ENCODE results near the gene ZNF783. TPM values are rescaled to one million over a fixed set of nuclear protein-coding genes. Genes with fewer than 3 reads are reported as not detected.

The ZNF783 gene
- total RNA-seq, 1 donor from 2014 or later = 4.3 TPM

- ATAC-seq = no peak
Observed at GRCh38 chr7:149292462-149292823, 30.4 kb downstream of the ZNF783 start.

DNA sequence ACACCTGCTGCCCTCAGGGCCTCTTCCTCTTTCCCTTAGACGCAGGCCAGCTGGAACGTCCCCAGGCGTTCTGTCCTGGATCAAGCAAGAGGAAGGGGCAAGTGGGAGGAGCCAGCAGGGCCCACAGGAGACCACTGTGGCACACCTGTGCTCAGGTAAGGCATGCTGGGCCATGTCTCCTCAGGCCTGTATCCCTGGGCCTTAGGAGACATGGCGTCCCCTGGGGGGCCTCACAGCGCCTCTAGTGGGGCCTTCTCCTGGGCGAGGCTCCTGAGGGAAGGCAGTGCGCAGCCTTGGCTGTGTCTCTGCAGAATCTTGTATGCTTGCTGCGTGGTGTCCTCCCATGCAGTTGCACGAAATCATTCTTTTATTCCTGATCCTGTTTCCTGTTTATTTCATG lies 31.3 kb downstream of the ZNF783 start:
- intact Hi-C loops (cut with DNase I) = no loop called here
- ATAC-seq = no peak
- DNase-seq (ENCODE audit: missing footprints) = peak; percentile 52

More at GRCh38 chr7:149292462-149292823, 30.4 kb downstream of the ZNF783 start:
- intact Hi-C loops (cut with DNase I) = no loop called here
- DNase-seq (ENCODE audit: missing footprints) = peak; percentile 44

DNA sequence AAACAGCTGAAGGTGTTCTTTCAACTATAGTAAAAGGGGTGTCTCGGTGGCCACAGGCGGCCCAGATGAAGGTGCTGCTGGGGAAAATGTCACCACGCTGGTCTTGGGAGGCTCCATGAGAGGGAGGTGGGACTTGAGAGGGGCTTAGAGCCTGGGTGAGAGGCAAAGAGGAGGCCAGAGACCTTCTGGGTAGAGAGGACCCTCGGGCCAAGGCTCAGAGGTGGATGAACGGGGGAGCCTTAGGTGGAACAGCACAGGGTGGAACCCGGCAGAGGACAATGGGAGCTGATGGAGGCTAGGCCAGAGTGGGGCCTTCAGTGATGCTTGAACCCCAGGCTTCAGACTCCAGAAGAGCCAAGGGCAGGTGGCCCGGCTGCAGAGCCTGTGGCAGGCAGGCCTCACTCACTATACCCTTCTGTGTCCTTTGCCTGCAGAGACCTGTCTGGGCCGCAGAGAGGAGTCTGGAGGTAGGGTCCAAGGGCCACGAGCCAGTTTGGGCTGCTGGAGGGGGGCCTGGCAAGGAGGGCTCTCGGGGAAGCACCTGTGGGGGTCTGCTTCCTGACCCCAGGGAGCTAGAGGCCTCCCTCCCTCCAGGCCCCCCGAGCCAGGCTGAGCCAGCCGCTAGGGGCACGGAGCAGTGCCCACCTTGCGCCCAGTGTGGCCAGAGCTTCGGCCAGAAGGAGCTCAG lies 32.1 kb downstream of the ZNF783 start:
- ATAC-seq = no peak
- peak; percentile 64 for DNase-seq (ENCODE audit: missing footprints)
- intact Hi-C loops (cut with DNase I) = no loop called here

DNA sequence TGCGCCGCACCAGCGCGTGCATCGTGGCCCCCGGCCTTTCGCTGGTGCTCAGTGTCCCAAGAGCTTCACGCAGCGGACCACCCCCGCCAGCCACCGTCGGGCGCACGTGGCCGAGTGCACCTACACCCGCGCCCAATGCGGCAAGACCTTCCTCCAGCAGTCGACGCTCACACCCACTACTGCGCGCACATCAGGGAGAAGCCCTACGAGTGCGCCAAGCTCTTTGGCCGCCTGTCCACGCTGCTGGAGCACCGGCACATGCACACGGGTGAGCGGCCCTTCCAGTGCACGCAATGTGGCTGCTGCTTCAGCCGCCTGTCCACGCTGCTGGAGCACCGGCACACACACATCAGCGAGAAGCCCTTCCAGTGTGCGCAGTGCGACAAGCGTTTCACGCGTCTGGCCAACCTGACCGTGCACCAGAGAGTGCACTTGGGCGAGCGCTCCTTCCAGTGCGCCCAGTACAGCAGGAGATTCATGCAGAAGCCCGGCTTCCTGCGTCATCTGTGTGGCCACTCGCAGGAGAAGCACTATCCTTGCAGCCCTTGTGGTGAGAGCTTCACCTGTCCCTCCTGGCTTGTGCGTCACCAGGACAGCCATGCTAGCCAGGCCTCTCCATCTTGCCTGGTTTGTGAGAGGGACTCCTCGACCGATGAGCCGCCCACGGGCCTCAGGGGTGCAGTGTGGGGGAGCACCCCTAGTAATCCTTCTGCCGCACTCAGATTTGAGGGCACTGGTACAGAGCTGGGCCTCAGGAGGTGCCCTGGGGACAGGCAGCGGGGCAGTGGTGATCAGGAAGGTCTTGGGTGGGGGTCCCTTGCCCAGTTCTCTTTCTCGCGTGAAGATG lies 32.9 kb downstream of the ZNF783 start:
- DNase-seq (ENCODE audit: missing footprints) = peak; percentile 58
- intact Hi-C loops (cut with DNase I) = no loop called here
- no peak for ATAC-seq

- intact Hi-C loops (cut with DNase I) = no loop called here
- DNase-seq (ENCODE audit: missing footprints) = no peak
- ATAC-seq = no peak
Observed at GRCh38 chr7:149295481-149295850, 33.5 kb downstream of the ZNF783 start.

GRCh38 chr7:149296368-149296767 lies 34.4 kb downstream of the ZNF783 start:
- DNase-seq (ENCODE audit: missing footprints) (no peak), ATAC-seq (no peak)
- intact Hi-C loops (cut with DNase I) = no loop called here

DNA sequence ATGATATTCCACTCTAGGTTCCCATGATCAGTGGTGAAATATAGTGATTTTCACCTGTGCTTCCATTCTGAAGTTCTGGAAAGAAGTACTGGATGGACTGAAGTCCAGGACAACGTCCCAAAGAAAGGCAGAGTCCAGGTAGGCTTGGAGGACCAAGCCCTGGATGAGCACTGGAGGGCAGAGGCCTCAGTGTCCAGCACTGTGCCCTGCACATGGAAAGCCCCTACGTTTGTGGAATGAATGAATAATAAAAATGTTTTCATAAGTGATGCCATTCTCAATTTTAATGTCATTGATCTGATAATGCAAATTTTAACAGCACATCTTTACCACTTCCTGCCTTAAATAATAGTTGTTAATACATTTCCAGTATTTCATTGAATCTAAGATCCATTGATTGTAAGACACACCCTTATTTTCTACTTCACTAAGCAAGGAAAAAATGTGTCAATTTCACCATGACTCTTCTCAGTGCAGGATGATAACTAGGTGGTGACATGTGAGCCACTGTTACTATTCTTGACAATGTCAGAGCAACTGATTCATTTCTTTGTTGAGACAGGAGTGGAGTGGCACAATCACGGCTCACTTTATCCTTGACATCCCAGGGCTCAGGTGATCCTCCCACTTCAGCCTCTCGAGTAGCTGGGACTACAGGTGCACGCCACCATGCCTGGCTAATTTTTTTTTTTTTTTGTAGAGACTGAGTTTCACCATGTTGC lies 35.2 kb downstream of the ZNF783 start:
- ATAC-seq = no peak
- intact Hi-C loops (cut with DNase I) = no loop called here
- no peak for DNase-seq (ENCODE audit: missing footprints)

DNA sequence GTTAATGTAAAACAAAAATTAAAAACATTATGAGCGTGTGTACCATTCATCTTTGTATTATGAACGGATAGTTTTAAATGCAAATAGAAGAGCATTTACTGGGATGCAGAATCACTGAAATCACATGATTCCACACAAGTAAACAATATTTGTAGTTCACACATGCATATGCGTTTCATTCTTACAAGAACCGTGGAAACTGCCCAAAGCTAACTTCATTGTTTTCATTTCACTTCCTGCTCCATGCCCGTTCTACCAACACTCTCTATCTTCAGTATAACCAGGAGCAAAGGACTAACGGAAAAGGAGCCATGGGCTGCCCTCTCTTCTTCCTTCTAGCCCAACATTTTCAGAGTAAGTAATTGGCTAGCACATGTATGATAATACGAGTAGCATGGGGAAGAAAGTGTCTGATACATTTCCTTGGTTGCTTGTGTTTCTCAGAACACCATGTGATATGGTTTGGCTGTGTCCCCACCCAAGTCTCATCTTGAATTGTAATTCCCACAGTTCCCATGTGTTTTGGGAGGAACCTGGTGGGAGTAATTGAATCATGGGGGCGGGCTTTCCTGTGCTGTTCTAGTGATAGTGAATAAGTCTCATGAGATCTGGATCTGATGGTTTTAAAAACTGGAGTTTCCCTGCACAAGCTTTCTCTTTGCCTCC lies 38.8 kb downstream of the ZNF783 start:
- ATAC-seq (no peak), DNase-seq (ENCODE audit: missing footprints) (no peak)
- intact Hi-C loops (cut with DNase I) = no loop called here

DNA sequence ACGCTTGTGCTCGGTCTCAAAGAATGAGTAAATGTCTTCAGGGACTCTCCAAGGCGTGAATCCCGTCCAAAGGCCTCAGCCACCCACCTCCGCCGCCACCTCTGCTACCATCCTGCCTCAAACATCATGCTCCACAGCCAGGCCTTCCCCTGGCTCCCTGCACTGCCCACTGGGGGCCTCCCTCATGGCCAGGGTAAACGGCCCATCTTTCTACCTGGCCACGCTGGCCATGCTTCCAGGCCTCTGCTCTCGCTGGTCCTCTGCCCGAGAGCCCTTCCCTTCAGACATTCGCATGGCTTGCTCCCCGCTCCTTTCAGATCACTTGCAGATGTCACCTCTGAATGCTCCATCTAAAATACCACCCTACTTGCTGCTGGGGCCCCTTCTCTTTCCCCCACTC lies 40.2 kb downstream of the ZNF783 start:
- intact Hi-C loops (cut with DNase I) = no loop called here
- ATAC-seq (no peak), DNase-seq (ENCODE audit: missing footprints) (no peak)

GRCh38 chr7:149302865-149303264 lies 40.9 kb downstream of the ZNF783 start:
- intact Hi-C loops (cut with DNase I) = no loop called here
- no peak for ATAC-seq
- DNase-seq (ENCODE audit: missing footprints) = no peak

- no peak for ATAC-seq
- DNase-seq (ENCODE audit: missing footprints) = no peak
Observed at GRCh38 chr7:149304006-149304405, 42.0 kb downstream of the ZNF783 start.

GRCh38 chr7:149306854-149307253 lies 44.9 kb downstream of the ZNF783 start:
- no peak for ATAC-seq
- intact Hi-C loops (cut with DNase I) = no loop called here
- no peak for DNase-seq (ENCODE audit: missing footprints)

More at GRCh38 chr7:149304006-149304405, 42.0 kb downstream of the ZNF783 start:
- intact Hi-C loops (cut with DNase I) = no loop called here

DNA sequence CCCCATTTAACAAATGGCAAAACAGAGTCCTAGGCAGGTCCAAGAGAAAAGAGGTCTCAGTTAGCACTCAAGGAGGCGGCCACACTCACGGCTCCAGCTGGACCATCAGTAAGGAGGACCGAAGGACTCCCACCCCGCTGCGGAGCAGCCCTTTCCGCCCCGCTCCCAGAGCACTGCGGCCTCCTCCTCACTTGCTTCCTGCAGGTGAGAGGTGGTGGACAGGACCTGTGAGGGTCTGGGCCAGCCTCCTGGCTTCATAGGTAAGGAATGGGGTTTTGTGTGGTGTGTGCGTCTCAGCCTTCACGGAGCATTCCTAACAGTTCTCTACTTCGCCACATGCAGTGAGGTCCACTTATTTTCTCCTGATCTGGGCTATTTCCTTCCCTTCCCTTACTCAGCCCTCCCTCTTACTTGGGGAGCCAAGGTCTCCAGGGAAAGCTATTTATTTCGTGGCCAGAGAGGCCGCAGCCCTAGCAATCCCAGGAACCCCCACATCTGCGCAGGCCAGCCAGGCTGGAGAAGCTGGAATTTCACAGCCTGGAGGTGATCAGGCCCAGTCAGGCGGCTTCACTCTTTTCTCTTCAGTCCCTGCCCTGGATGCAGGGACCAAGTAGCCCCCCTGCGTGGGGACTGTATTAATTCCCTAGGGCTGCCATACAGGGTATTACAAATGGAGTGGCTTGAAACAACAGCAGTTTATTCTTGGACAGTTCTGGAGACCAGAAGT lies 45.9 kb downstream of the ZNF783 start:
- DNase-seq (ENCODE audit: missing footprints) (no peak), ATAC-seq (no peak)

DNA sequence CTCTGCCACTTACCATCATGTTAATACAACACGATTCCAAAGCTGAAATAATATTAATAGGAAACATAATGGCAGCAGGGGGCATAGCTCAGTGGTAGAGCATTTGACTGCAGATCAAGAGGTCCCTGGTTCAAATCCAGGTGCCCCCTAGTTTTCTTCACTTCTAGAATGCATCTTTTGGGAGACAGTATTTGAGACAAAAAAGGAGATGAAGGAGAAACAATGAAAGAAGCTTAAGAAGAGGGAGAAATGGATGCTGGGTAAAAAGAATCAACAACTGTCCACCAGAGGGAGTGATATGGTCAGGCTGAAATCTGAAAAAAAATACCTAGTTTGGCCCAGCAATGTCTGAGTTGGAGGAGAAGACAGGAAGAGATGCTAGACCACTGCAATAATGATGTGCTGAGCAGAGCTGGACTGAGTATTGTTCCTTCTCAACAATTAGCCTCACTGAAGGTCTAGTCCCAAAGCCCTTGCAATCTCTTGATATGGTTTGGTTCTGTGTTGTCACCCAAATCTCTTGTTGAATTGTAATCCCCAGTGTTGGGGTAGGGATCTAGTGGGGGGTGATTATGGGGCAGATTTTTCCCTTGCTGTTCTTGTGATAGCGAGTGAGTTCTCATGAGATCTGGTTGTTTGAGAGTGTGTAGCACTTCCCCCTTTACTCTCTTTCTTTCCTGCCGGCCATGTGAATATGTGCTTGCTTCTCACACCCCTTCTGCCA lies 48.3 kb downstream of the ZNF783 start:
- ATAC-seq (peak; percentile 37), DNase-seq (ENCODE audit: missing footprints) (no peak)
- intact Hi-C loops (cut with DNase I) = no loop called here

More for the DNA sequence above, 45.9 kb downstream of the ZNF783 start:
- intact Hi-C loops (cut with DNase I) = no loop called here

GRCh38 chr7:149310990-149311573 lies 49.1 kb downstream of the ZNF783 start:
- intact Hi-C loops (cut with DNase I) = no loop called here
- no peak for DNase-seq (ENCODE audit: missing footprints)
- ATAC-seq = no peak

DNA sequence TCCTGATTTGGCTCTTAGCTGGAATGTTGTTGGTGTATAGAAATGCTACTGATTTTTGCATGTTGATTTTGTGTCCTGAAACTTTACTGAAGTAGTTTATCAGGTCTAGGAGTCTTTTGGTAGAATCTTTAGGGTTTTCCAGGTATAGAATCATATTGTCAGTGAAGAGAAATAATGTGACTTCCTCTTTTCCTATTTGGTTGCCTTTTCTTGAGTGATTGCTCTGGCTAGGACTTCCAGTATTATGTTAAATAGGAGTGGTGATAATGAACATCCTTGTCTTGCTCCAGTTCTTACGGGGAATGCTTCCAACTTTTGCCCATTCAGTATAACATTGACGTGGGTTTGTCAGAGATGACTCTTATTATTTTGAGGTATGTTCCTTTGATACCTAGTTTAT lies 52.0 kb downstream of the ZNF783 start:
- DNase-seq (ENCODE audit: missing footprints) = no peak
- ATAC-seq = no peak
- intact Hi-C loops (cut with DNase I) = no loop called here

- ATAC-seq (no peak), DNase-seq (ENCODE audit: missing footprints) (no peak)
- intact Hi-C loops (cut with DNase I) = no loop called here
Observed at GRCh38 chr7:149316606-149317005, 54.6 kb downstream of the ZNF783 start.

- DNase-seq (ENCODE audit: missing footprints) = no peak
- intact Hi-C loops (cut with DNase I) = no loop called here
- no peak for ATAC-seq
Observed at GRCh38 chr7:149317496-149317895, 55.5 kb downstream of the ZNF783 start.
